Measurements from ENCODE around the gene HOXB3.

Gene HOXB3

DNA sequence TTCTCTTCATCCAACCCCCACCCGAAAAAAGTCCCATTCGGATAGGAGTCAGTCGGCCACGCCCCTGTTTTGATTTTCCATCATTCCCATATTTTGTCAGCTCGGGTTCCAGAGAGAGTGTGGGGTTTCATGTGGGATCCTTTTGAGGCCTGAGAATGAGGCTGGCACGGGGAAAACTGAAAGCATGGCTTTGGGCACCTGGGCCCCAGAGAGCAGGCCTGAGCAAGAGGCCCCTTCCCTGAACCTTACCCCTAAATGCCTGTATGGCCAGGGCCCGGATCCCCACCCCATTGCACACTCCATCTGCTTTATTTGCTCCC is 7.3 kb downstream of the HOXB3 start:
- intact Hi-C loops (cut with micrococcal nuclease), result no loop called here
- Mint-ChIP-seq H3K27ac (no peak overlapping the region), H3K4me1 (ENCODE audit: low read depth) (peaks cover 70% of the 10 kb centered on the region)

DNA sequence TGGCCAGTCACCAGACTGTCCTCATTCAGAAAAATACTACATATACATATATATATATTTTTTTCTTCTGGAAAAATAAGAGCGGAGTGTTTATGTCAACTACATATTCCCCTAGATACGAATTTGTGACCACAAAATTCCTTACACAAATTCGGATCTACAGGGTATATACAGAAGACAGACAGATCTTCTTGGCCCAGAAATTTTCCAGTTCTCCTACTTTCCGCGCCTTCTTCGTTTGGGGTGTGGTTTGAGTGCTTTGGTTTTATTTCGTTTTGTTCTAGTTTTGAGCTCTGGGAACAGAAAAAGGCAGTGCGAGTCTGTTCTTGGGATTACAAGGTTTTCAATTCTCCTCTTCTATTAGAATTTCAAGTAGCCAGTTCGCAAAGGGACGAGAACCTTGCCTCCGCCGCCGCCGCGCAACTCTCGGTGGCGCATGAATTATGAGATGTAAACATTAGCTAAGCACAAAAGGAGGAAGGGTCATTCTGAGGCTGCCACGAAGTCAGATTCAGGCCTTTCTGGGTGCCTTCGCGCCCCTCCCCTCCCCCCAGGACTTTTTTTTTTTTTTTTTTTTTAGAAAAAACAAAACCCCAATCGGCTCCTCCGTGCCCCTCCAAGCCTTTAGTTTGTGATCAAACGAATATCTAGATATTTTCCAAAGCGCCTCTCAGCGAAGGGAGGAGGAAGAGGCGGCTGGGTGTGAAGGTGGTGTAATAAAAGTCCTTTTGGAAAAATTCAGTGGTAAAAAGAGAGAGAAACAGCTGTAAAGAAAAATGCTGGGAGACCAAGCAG is 10.1 kb downstream of the HOXB3 start:
- peaks cover 95% of the 10 kb centered on the region for H3K27me3 Mint-ChIP-seq

More for the DNA sequence above, 7.3 kb downstream of the HOXB3 start:
- Mint-ChIP-seq H3K4me3 (no peak overlapping the region), H3K36me3 (ENCODE audit: low read depth) (no peaks in the 10 kb centered on the region), H3K9me3 (no peaks in the 10 kb centered on the region), H3K27me3 (peaks cover 97% of the 10 kb centered on the region)

DNA sequence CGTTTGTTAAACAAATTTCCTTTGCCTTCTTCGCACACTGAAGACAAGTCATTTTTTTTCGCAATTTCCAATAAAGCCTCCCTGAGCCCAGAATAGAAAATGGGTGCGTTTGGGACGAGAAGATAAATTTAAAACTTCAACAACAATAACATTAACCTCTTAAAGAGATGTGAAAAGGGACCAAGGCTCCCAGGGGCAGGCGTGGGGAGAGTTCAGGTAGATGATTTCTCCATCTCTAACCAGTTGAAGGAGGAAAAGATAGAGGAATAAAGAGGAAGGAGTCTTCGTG is 10.6 kb downstream of the HOXB3 start:
- H3K4me1 Mint-ChIP-seq (ENCODE audit: low read depth), result peaks cover 56% of the 10 kb centered on the region

More for the DNA sequence above, 10.1 kb downstream of the HOXB3 start:
- H3K4me3 Mint-ChIP-seq, result peak overlapping the region; percentile 60
- H3K4me1 Mint-ChIP-seq (ENCODE audit: low read depth), result peaks cover 60% of the 10 kb centered on the region
- intact Hi-C loops (cut with micrococcal nuclease), result no loop called here
- H3K27ac Mint-ChIP-seq, result no peak overlapping the region
- no peaks in the 10 kb centered on the region for H3K36me3 Mint-ChIP-seq (ENCODE audit: low read depth)
- no peaks in the 10 kb centered on the region for H3K9me3 Mint-ChIP-seq

DNA sequence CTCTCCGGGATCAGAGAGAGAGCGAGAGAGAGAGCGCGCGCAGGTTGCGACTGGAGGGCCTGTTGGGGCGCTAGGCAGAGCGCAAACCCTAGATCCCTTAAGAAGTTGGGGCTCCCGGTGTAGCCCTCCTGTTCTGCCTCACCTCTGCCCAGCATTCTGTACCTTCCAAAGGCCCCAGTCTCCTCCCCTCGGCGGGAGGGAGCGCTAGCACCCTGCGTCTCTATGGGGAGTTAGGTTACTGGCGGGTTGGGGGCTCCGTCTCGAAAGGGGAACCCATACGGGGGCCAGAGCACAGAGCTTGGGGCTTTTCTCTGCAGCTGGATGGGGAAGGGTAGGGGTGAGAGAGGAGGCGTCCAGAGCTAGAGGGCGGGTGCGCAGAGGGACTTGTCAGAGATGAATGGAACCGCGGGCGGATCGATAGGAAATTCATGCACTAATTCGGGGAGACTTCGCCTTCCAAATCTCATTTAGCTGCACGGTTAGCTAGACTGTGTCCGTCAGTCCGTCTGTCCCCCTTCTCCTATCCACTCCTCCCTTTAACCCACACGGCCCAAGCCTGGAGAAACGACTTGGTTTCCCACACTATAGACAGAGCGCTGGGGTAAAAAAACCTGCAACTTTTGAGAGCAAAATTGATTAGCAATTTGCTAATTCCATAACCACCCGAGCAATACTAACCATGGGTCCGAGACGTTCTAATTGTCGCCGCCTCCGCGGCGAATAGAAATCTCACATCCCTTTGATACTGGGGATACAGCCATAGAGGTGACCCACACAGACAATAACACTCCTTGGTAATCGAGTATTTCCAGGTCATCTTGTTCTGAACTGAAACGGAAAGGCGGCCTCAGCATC is 11.2 kb downstream of the HOXB3 start:
- Mint-ChIP-seq H3K27ac (peak overlapping the region; percentile 60), H3K4me3 (peak overlapping the region; percentile 68), H3K36me3 (ENCODE audit: low read depth) (no peaks in the 10 kb centered on the region), H3K27me3 (peaks cover 93% of the 10 kb centered on the region), H3K9me3 (no peaks in the 10 kb centered on the region), H3K4me1 (ENCODE audit: low read depth) (peaks cover 56% of the 10 kb centered on the region)
- intact Hi-C loops (cut with micrococcal nuclease), result no loop called here

More for the DNA sequence above, 10.6 kb downstream of the HOXB3 start:
- intact Hi-C loops (cut with micrococcal nuclease), result no loop called here
- Mint-ChIP-seq H3K4me3 (peak overlapping the region; percentile 4), H3K27me3 (peaks cover 94% of the 10 kb centered on the region), H3K36me3 (ENCODE audit: low read depth) (no peaks in the 10 kb centered on the region), H3K9me3 (no peaks in the 10 kb centered on the region), H3K27ac (no peak overlapping the region)

DNA sequence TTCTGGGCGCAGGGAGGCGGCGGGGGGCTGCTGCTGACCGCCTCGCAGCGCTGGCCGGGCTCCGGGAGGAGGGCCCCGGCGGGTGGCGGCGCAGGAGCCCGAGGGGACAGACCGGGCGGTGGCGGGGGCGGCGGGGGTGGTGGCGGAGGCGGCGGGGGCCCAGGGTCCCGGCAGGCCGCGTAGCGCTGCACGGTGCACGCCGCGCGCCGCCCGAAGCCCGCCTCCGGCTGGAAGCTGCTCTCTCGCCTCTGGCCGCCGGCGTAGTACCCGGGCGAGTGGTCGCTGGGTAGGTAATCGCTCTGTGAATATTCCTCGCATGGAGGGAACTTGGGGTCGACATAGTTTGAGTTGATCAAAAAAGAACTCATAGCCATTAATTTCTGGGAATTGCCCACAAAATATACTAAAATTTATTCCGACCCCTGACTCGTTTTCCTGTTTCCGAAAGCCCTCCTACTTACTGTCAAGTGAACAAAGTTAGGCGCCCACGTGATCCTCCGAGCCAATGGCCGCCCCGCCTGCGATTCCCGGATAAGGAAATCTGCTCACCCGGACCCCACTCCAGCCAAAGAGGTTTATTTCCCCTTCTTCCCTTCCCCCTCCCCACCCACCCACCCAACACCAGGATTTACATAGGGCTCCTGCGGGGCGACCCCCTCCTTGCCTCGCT is 12.0 kb downstream of the HOXB3 start, which contains the start of gene HOXB4:
HOXB4 (minus strand) TSS at position 405 of the 670 bp plus-strand sequence; CDS start at position 374, 31 bp downstream.
- Mint-ChIP-seq H3K9me3 (no peaks in the 10 kb centered on the region), H3K36me3 (ENCODE audit: low read depth) (no peaks in the 10 kb centered on the region), H3K27me3 (peaks cover 85% of the 10 kb centered on the region), H3K27ac (peak within 1 kb of the TSS; percentile 60), H3K4me3 (peak within 1 kb of the TSS; percentile 68), H3K4me1 (ENCODE audit: low read depth) (peaks cover 56% of the 10 kb centered on the region)
- intact Hi-C loops (cut with micrococcal nuclease), result no loop called here

DNA sequence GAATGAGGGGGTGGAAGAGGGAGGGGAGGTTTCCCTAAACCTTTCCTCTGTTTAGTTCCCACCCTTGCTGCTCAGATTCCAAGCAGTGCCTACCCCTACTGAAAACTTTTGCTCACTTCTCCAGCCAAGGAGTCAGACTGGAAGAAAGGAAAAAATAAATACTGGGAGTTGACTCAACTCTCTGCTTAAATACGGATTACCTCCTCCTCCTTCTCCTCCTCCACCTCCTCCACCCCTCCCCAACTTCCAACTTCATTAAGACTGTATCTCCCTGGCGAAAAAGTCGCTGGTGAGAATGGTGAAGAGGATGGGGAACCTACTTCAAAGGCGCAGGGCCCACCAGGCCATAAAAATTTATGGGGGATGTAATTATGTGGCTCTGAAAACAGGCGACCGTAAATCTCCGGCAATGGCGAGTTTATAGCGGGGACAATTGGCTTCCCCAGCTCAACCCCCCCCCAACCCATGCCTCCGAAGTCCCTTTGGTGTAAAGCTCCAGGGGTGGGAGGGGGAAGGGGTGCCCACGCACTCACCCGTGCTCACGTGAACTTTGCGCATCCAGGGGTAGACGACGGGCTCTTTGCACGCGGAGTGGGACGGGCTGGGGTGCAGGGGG is 12.6 kb downstream of the HOXB3 start:
- H3K27me3 Mint-ChIP-seq, result peaks cover 79% of the 10 kb centered on the region
- intact Hi-C loops (cut with micrococcal nuclease), result no loop called here
- H3K4me1 Mint-ChIP-seq (ENCODE audit: low read depth), result peaks cover 51% of the 10 kb centered on the region
- peak overlapping the region; percentile 55 for H3K4me3 Mint-ChIP-seq
- no peaks in the 10 kb centered on the region for H3K9me3 Mint-ChIP-seq
- H3K27ac Mint-ChIP-seq, result no peak overlapping the region
- no peaks in the 10 kb centered on the region for H3K36me3 Mint-ChIP-seq (ENCODE audit: low read depth)

DNA sequence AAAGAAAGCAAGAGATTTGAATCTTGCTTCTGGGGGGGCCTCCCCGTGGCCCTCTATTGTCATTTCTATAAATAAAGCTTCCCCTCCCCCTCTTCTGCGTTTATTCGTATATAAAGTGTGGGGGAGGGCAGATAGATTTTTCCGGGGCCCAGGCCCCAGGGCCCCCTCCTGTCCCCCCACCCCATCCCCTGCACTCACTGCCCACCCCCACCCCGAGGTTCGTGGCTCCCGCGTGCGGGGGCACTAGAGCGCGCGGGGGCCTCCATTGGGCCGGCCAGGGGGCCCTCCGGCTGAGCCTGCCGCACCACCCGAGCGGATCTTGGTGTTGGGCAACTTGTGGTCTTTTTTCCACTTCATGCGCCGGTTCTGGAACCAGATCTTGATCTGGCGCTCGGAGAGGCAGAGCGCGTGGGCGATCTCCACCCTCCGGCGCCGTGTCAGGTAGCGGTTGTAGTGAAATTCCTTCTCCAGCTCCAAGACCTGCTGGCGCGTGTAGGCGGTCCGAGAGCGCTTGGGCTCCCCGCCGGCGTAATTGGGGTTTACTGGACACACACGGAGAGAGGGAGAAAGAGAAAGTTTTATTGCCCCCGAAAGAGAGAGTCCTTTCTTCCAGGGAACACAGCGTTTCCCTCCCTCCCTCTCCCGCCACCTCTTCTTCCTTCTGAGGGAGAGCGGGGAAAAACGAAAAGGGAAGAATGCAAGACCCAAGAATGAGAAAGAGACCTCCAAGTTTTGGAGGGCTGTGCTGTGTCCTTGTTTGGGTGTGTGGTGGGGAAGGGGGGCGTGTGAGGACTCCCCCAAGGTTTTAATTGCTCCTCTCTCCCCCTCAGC is 13.3 kb downstream of the HOXB3 start:
- peak overlapping the region; percentile 64 for H3K4me3 Mint-ChIP-seq
- intact Hi-C loops (cut with micrococcal nuclease), result no loop called here
- H3K9me3 Mint-ChIP-seq, result no peaks in the 10 kb centered on the region
- H3K4me1 Mint-ChIP-seq (ENCODE audit: low read depth), result peaks cover 44% of the 10 kb centered on the region
- no peak overlapping the region for H3K27ac Mint-ChIP-seq
- H3K27me3 Mint-ChIP-seq, result peaks cover 71% of the 10 kb centered on the region
- H3K36me3 Mint-ChIP-seq (ENCODE audit: low read depth), result no peaks in the 10 kb centered on the region

DNA sequence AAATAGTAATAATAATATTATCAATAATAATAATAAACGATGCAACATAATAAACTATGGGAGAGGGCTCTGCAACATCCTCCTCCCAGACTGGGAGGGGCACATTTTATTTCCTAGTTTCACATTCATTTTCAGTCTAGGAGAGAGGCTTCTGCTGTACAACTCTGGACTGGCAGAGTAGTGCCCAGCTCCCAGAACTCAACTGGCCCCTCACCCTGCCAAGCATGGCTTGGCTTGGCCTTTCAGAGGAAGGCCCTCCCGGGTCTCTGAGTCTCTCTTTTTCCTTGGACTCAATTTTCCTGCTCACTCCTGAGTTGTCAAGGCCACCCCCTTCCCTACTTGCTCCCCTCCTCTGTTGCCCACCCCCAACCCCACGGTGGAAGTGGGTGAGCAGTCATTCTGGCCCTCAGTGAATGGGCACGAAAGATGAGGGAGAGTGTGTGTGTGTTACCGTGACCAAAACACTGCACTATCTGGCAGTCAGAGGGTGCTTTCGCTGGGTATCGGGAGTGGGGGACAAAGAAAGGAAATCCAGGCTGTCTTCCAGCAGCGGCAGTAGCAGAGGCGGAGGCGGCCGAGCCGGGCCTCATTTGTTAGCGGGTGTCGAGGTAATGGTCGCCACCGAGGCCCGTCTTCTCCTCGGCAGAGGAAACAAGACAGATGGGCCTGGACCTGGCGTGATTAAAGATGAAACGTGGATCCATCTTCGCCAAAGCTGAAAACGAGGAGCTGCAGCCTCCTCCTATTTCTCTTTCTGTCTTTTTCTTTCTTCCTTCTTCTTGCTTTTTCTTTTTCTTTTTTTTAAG is 14.2 kb downstream of the HOXB3 start:
- peaks cover 63% of the 10 kb centered on the region for H3K27me3 Mint-ChIP-seq
- no peaks in the 10 kb centered on the region for H3K9me3 Mint-ChIP-seq
- peaks cover 40% of the 10 kb centered on the region for H3K4me1 Mint-ChIP-seq (ENCODE audit: low read depth)
- no peaks in the 10 kb centered on the region for H3K36me3 Mint-ChIP-seq (ENCODE audit: low read depth)
- intact Hi-C loops (cut with micrococcal nuclease), result no loop called here
- H3K4me3 Mint-ChIP-seq, result no peak overlapping the region
- H3K27ac Mint-ChIP-seq, result no peak overlapping the region

DNA sequence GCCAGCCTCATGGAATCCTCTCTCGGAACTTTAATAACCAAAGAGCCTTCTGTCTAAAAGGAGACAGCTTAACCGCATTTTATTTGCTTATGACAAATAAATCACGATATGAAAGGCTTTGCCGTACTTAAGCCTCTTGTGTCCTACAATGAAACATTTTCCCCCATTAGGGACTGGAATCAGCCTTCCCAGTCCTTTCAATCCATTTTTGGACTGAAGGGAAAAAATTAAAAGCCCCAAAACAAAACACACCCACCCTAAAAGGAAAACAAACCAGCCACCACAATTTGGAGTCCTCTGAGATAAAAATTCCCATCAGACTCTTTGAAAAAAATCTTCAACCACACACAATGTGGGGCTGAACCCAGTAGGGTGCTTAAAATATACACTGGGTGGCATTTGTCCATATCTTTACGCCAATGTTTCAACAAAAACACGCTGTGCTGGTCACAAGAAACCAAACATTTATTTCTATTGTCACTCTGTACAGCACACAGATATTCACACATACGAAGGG is 14.9 kb downstream of the HOXB3 start:
- intact Hi-C loops (cut with micrococcal nuclease), result no loop called here
- H3K4me3 Mint-ChIP-seq, result no peak overlapping the region
- H3K27me3 Mint-ChIP-seq, result peaks cover 56% of the 10 kb centered on the region

DNA sequence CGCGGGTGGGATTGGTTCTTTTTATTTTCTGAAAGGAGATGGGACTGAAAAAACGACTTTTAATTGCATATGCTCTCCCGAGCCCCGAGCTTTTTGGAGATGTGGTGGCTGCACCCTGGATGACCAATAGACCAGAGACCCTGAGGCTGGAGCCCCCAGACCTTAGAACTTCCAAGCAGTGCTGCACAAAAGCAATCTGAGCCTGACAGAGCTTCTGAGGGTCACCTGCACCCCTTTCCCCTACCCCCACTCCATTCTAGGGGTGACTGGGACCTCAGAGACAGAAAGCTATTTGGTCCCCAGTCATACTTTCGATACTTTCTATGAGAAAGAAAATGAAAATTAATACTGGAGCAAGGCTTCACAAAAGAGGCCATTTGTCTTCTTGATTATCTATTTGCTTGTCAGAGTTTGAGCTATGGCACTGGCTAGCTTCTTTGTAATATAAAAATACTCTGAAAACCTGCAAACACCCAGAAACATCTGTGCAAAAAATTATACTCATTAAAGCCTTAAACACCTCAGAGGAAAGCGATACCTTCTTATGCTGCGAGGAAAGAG is 15.5 kb downstream of the HOXB3 start:
- Mint-ChIP-seq H3K36me3 (ENCODE audit: low read depth) (no peaks in the 10 kb centered on the region), H3K27ac (no peak overlapping the region), H3K4me1 (ENCODE audit: low read depth) (peaks cover 30% of the 10 kb centered on the region), H3K9me3 (no peaks in the 10 kb centered on the region), H3K27me3 (peaks cover 50% of the 10 kb centered on the region), H3K4me3 (no peak overlapping the region)
- intact Hi-C loops (cut with micrococcal nuclease), result no loop called here

More for the DNA sequence above, 14.9 kb downstream of the HOXB3 start:
- H3K27ac Mint-ChIP-seq, result no peak overlapping the region
- H3K4me1 Mint-ChIP-seq (ENCODE audit: low read depth), result peaks cover 35% of the 10 kb centered on the region
- no peaks in the 10 kb centered on the region for H3K9me3 Mint-ChIP-seq
- H3K36me3 Mint-ChIP-seq (ENCODE audit: low read depth), result no peaks in the 10 kb centered on the region

DNA sequence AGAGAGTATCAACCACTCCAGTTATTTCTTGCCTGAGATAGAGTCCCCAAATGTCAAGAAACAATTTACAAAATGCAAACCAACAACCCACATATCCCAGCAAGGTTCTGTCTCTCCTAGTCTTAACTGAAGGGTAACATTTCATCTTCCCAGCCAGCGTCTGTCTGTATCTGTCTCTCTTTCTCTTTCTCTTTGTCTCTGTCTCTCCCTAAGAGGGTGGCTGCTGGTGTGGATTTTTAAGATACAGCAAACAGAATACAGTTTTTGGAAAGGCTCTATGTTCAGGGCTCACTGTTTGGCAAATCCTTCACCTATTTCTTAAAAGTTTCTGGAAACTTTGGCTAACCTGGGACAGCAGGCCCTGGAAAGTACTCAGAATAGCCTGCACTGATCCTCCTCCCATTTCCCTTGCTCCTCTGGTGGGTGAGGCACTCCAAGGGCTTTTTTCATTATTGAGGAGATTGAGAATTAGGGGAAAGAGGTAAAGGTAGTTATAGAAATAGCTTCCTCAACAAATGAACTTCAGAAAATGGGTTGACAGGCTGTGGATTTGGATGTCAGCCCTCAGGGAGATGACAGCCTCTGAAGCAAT is 18.1 kb downstream of the HOXB3 start:
- Mint-ChIP-seq H3K27me3 (peaks cover 27% of the 10 kb centered on the region), H3K9me3 (no peaks in the 10 kb centered on the region), H3K36me3 (ENCODE audit: low read depth) (no peaks in the 10 kb centered on the region), H3K4me3 (no peak overlapping the region), H3K4me1 (ENCODE audit: low read depth) (peaks cover 16% of the 10 kb centered on the region), H3K27ac (no peak overlapping the region)
- intact Hi-C loops (cut with micrococcal nuclease), result no loop called here
